IMR-90 (cell line): ENCODE measurements around the gene RPS6KL1.

Source experiments
- CEBPB ChIP-seq: IDR thresholded peaks from 2 replicates; pipeline ENCODE4 v1.6.1; 2012; ENCODE audit warnings: low read depth, low read length, improper control_type of control experiment
- CHD1 ChIP-seq: IDR thresholded peaks from 2 replicates; pipeline ENCODE4 v1.6.1; 2012; ENCODE audit warnings: low read depth, low read length, improper control_type of control experiment
- CTCF ChIP-seq: conservative IDR thresholded peaks from 2 replicates; pipeline ENCODE4 v1.5.1; 2012; ENCODE audit warnings: mild to moderate bottlenecking, low read depth, low read length, improper control_type of control experiment
- ELK1 ChIP-seq: fragments of 150-350 bp; IDR thresholded peaks from 2 replicates; pipeline ENCODE4 v1.6.1; 2016; ENCODE audit warnings: low read depth, mild to moderate bottlenecking, low read length, moderate library complexity, borderline replicate concordance
- FOS ChIP-seq: fragments of 150-350 bp; IDR thresholded peaks from 2 replicates; pipeline ENCODE4 v1.6.1; 2016; ENCODE audit warnings: low read depth, low read length
- MAFK ChIP-seq: IDR thresholded peaks from 2 replicates; pipeline ENCODE4 v1.6.1; 2012; ENCODE audit warnings: low read depth, low read length, improper control_type of control experiment
- MAZ ChIP-seq: IDR thresholded peaks from 2 replicates; pipeline ENCODE4 v1.6.1; 2012; ENCODE audit warnings: low read depth, mild to moderate bottlenecking, low read length, improper control_type of control experiment, moderate library complexity, borderline replicate concordance
- NFE2L2 ChIP-seq: fragments of 150-350 bp; IDR thresholded peaks from 2 replicates; pipeline ENCODE4 v1.6.1; 2016; ENCODE audit warnings: low read depth, mild to moderate bottlenecking, low read length
- POLR2A ChIP-seq: IDR thresholded peaks from 2 replicates; pipeline ENCODE4 v1.6.1; 2012; ENCODE audit warnings: mild to moderate bottlenecking, low read depth, low read length
- RAD21 ChIP-seq: IDR thresholded peaks from 2 replicates; pipeline ENCODE4 v1.6.1; 2012; ENCODE audit warnings: low read length, improper control_type of control experiment
- RFX5 ChIP-seq: IDR thresholded peaks from 2 replicates; pipeline ENCODE4 v1.8.0; 2012; ENCODE audit warnings: low read depth, mild to moderate bottlenecking, low read length, moderate library complexity
- SMC3 ChIP-seq: fragments of 150-350 bp; IDR thresholded peaks from 2 replicates; pipeline ENCODE4 v1.6.1; 2016; ENCODE audit warnings: low read depth, mild to moderate bottlenecking, antibody characterized with exemption, low read length, moderate library complexity
- USF2 ChIP-seq: fragments of 150-350 bp; IDR thresholded peaks from 2 replicates; pipeline ENCODE4 v1.6.1; 2017; ENCODE audit warnings: mild to moderate bottlenecking, antibody characterized with exemption, low read length, low read depth

GRCh38 chr14:74922752-74923401 is at the start of gene RPS6KL1:
- TF ChIP-seq CTCF (no peak), FOS (no peak), POLR2A (no peak), SMC3 (no peak), ELK1 (no peak), USF2 (no peak), CEBPB (no peak), RAD21 (no peak), CHD1 (no peak), NFE2L2 (no peak), MAFK (no peak), RFX5 (no peak), MAZ (no peak)
